Measurements from ENCODE around the gene WWOX.

- TF ChIP-seq CTCF (IDR thresholded peaks at IDR 0.05; ENCODE audit: insufficient read depth, low read depth, low read length) (no peak), EZH2 (IDR thresholded peaks at IDR 0.05; ENCODE audit: insufficient read depth, low read length) (no peak)
Observed at GRCh38 chr16:79110242-79110641, 1010.8 kb downstream of the WWOX start.
